WTC11 (cell line): ENCODE results near the gene TMEM59L. TPM values are rescaled to one million over a fixed set of nuclear protein-coding genes. Genes with fewer than 3 reads are reported as not detected.
A peak's percentile ranks its signal among the peaks of the same experiment; 100 is the strongest.

Experiments used
- ATAC-seq: fragments of 200-7000 bp; cut with Tn5 transposase; 2 replicates; pipeline ENCODE4 v1.10.0; 2021; ENCODE audit warnings: mild to moderate bottlenecking, moderate library complexity
- CTCF ChIA-PET: fragments of 300-600 bp; sonication (Branson Sonifier 250); formaldehyde crosslinking; loops from one replicate; lab custom pipeline; 2021; ENCODE audit warnings: antibody characterized with exemption; lab: Charles Lee
- POLR2A ChIA-PET: fragments of 350-600 bp; sonication (Branson Sonifier 250); formaldehyde crosslinking; loops from one replicate; lab custom pipeline; 2021; ENCODE audit warnings: antibody characterized with exemption; lab: Charles Lee
- DNase-seq: peaks from one replicate; pipeline ENCODE4 v3.0.0; 2021; ENCODE audit warnings: low spot score
- H3K27ac Mint-ChIP-seq: 2 replicates; pipeline ENCODE4 v1.8.0; 2021; ENCODE audit warnings: mixed read lengths
- H3K27me3 Mint-ChIP-seq: 2 replicates; pipeline ENCODE4 v1.8.0; 2021; ENCODE audit warnings: low read depth, mild to moderate bottlenecking, moderate library complexity, mixed read lengths
- H3K36me3 Mint-ChIP-seq: 2 replicates; pipeline ENCODE4 v1.8.0; 2021; ENCODE audit warnings: mixed read lengths
- H3K4me1 Mint-ChIP-seq: 2 replicates; pipeline ENCODE4 v1.8.0; 2022; ENCODE audit warnings: mixed read lengths
- H3K4me3 Mint-ChIP-seq: 2 replicates; pipeline ENCODE4 v1.8.0; 2021; ENCODE audit warnings: mild to moderate bottlenecking, moderate library complexity, mixed read lengths
- H3K9me3 Mint-ChIP-seq: 2 replicates; pipeline ENCODE4 v1.8.0; 2021; ENCODE audit warnings: mixed read lengths
- CDX4 ChIP-seq: fragments of 250-450 bp; sonication (Bioruptor Pico); IDR thresholded peaks from 2 replicates; pipeline ENCODE4 v1.9.0; 2021; ENCODE audit warnings: moderate library complexity, mild to moderate bottlenecking, inconsistent platforms, borderline replicate concordance
- E2F5 ChIP-seq: sonication (generic); formaldehyde crosslinking; IDR thresholded peaks from 2 replicates; pipeline ENCODE4 v1.8.1; 2022; ENCODE audit warnings: mild to moderate bottlenecking, moderate library complexity, missing genetic modification reagents
- FOXP1 ChIP-seq: sonication (generic); formaldehyde crosslinking; IDR thresholded peaks from 2 replicates; pipeline ENCODE4 v1.8.0; 2022; ENCODE audit warnings: missing genetic modification reagents, mild to moderate bottlenecking, moderate library complexity, borderline replicate concordance
- GRHL2 ChIP-seq: fragments of 250-450 bp; sonication (Bioruptor Pico); IDR thresholded peaks from 2 replicates; pipeline ENCODE4 v1.8.0; 2022; ENCODE audit warnings: mild to moderate bottlenecking, moderate library complexity; ENCODE audit not compliant: insufficient replicate concordance, severe bottlenecking
- GTF2I ChIP-seq: fragments of 250-450 bp; sonication (Bioruptor Pico); conservative IDR thresholded peaks from 2 replicates; pipeline ENCODE4 v1.4.0; 2021; ENCODE audit warnings: mild to moderate bottlenecking
- JAZF1 ChIP-seq: fragments of 250-450 bp; sonication (Bioruptor Pico); IDR thresholded peaks from 2 replicates; pipeline ENCODE4 v1.9.0; 2021; ENCODE audit warnings: moderate library complexity, mild to moderate bottlenecking, inconsistent platforms
- KAT7 ChIP-seq: sonication (generic); formaldehyde crosslinking; IDR thresholded peaks from 2 replicates; pipeline ENCODE4 v1.8.1; 2023; ENCODE audit warnings: missing genetic modification reagents, mild to moderate bottlenecking, borderline replicate concordance
- NR2C2 ChIP-seq: sonication (generic); formaldehyde crosslinking; IDR thresholded peaks from 2 replicates; pipeline ENCODE4 v1.8.0; 2022; ENCODE audit warnings: mild to moderate bottlenecking, missing genetic modification reagents
- RORB ChIP-seq: fragments of 250-450 bp; sonication (Bioruptor Pico); IDR thresholded peaks from 2 replicates; pipeline ENCODE4 v1.9.0; 2021; ENCODE audit warnings: mild to moderate bottlenecking
- SMAD4 ChIP-seq: sonication (generic); formaldehyde crosslinking; IDR thresholded peaks from 2 replicates; pipeline ENCODE4 v1.8.0; 2022; ENCODE audit warnings: mild to moderate bottlenecking, missing genetic modification reagents
- ZBTB21 ChIP-seq: sonication (generic); formaldehyde crosslinking; IDR thresholded peaks from 2 replicates; pipeline ENCODE4 v1.8.1; 2023; ENCODE audit warnings: mild to moderate bottlenecking, missing genetic modification reagents, borderline replicate concordance
- ZNF281 ChIP-seq: sonication (generic); formaldehyde crosslinking; IDR thresholded peaks from 2 replicates; pipeline ENCODE4 v1.8.0; 2023; ENCODE audit warnings: mild to moderate bottlenecking, missing genetic modification reagents
- ZNF317 ChIP-seq: sonication (generic); formaldehyde crosslinking; IDR thresholded peaks from 2 replicates; pipeline ENCODE4 v1.8.1; 2023; ENCODE audit warnings: low read depth, mild to moderate bottlenecking, moderate library complexity, missing genetic modification reagents, borderline replicate concordance
- total RNA-seq: library from RNA; stranded (reverse); gene quantifications from 3 replicates; pipeline ENCODE4 v1.2.3, GENCODE V29; 2021
- TF ChIP-seq, protein P1 (sequence below): sonication (generic); formaldehyde crosslinking; IDR thresholded peaks from 2 replicates; pipeline ENCODE4 v1.8.0; 2023; ENCODE audit warnings: missing genetic modification reagents, mild to moderate bottlenecking, borderline replicate concordance
- TF ChIP-seq, protein P2 (sequence below): sonication (generic); formaldehyde crosslinking; IDR thresholded peaks from 2 replicates; pipeline ENCODE4 v1.8.1; 2023; ENCODE audit warnings: mild to moderate bottlenecking, missing genetic modification reagents, borderline replicate concordance
- TF ChIP-seq, protein P3 (sequence below): sonication (generic); formaldehyde crosslinking; conservative IDR thresholded peaks from 2 replicates; pipeline ENCODE4 v1.8.1; 2022; ENCODE audit warnings: mild to moderate bottlenecking, missing genetic modification reagents

TMEM59L gene
- total RNA-seq, 1 experiment from 2014 or later: 14.8 TPM

DNA sequence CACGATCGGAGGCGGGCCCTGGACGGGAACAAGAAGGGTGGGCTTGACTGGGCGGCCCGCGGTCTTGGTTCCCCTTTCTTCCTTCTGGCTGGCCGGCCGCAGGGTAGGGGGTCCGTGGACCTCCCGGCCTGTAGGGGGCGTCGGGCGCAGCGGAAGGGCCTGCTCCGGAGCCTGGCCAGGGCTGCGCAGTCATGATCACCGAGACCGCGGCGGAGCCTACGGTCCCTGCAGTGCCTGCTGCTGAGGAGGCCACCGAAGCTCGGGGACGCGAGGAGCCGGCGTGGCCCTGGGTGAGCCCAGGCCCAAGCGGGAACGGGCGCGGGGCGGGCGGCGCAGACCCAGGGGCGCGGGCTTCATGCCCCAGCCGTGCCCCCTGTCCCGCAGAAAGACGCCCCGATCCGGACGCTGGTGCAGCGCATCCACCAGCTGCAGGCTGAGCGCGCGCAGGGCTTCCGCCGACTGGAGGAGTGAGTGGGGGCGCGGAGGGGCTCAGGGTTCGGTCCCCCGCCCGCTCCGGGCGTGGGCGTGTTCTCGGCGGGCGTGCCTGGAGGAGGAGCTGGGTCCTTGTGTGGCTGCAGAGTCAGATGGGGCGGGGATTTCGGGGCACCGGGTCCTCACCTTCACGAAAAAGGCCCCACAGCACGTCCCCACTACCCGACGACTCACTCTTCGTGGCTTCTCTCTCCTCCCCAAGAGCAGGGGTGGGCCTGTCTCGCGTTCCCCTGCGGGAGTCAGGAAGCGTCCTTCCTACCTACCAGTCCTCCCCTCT lies 23.9 kb upstream of the TMEM59L start, which contains the start of gene REX1BD (continued):
- peak; percentile 81; the same call in 1 of the 2 replicates for TF ChIP-seq KAT7
- TF ChIP-seq NR2C2 (CRISPR knock-in tag): 0 out of 2 replicates have a peak, but pooled peaks have one; percentile 39
- no peak for TF ChIP-seq CDX4 (CRISPR knock-in tag)
- no peak for TF ChIP-seq ZNF281 (CRISPR knock-in tag)
- TF ChIP-seq, all 79 proteins: peak for 41

GRCh38 chr19:18589380-18590272 lies 23.0 kb upstream of the TMEM59L start:
- POLR2A ChIA-PET: interaction anchor here (0.6 to 2.5 kb wide), 16 partner anchors 8 to 350 kb away, joined by 3 to 18 read pairs (median 3); partner anchors contain the start of genes KXD1 and UBA52
- Mint-ChIP-seq H3K4me3 (peak overlapping the region; percentile 86), H3K4me1 (peaks cover 33% of the 10 kb centered on the region), H3K36me3 (0 out of 2 replicates have a peak, but pooled peaks cover 3% of the 10 kb centered on the region), H3K27ac (peak overlapping the region; percentile 98), H3K9me3 (0 out of 2 replicates have a peak, but pooled peaks cover 3% of the 10 kb centered on the region), H3K27me3 (peaks cover 5% of the 10 kb centered on the region)
- ATAC-seq (peak; percentile 20), DNase-seq (peak; percentile 82)
- CTCF ChIA-PET: interaction anchor here (0.7 to 4.5 kb wide), 54 partner anchors 9 to 397 kb away, joined by 3 to 39 read pairs (median 4); partner anchors contain the start of genes COPE, CRLF1, DDX49 and ELL
- TF ChIP-seq GTF2I (no peak), ZBTB21 (CRISPR knock-in tag) (no peak), E2F5 (CRISPR knock-in tag) (no peak), FOXP1 (CRISPR knock-in tag) (peak; percentile 90), RORB (CRISPR knock-in tag) (no peak), ZNF317 (CRISPR knock-in tag) (no peak), JAZF1 (CRISPR knock-in tag) (no peak), GRHL2 (CRISPR knock-in tag) (no peak), SMAD4 (CRISPR knock-in tag) (no peak)
- TF ChIP-seq, protein P1, sequence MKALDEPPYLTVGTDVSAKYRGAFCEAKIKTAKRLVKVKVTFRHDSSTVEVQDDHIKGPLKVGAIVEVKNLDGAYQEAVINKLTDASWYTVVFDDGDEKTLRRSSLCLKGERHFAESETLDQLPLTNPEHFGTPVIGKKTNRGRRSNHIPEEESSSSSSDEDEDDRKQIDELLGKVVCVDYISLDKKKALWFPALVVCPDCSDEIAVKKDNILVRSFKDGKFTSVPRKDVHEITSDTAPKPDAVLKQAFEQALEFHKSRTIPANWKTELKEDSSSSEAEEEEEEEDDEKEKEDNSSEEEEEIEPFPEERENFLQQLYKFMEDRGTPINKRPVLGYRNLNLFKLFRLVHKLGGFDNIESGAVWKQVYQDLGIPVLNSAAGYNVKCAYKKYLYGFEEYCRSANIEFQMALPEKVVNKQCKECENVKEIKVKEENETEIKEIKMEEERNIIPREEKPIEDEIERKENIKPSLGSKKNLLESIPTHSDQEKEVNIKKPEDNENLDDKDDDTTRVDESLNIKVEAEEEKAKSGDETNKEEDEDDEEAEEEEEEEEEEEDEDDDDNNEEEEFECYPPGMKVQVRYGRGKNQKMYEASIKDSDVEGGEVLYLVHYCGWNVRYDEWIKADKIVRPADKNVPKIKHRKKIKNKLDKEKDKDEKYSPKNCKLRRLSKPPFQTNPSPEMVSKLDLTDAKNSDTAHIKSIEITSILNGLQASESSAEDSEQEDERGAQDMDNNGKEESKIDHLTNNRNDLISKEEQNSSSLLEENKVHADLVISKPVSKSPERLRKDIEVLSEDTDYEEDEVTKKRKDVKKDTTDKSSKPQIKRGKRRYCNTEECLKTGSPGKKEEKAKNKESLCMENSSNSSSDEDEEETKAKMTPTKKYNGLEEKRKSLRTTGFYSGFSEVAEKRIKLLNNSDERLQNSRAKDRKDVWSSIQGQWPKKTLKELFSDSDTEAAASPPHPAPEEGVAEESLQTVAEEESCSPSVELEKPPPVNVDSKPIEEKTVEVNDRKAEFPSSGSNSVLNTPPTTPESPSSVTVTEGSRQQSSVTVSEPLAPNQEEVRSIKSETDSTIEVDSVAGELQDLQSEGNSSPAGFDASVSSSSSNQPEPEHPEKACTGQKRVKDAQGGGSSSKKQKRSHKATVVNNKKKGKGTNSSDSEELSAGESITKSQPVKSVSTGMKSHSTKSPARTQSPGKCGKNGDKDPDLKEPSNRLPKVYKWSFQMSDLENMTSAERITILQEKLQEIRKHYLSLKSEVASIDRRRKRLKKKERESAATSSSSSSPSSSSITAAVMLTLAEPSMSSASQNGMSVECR (CRISPR knock-in tag): peak; percentile 83
- TF ChIP-seq, protein P2, sequence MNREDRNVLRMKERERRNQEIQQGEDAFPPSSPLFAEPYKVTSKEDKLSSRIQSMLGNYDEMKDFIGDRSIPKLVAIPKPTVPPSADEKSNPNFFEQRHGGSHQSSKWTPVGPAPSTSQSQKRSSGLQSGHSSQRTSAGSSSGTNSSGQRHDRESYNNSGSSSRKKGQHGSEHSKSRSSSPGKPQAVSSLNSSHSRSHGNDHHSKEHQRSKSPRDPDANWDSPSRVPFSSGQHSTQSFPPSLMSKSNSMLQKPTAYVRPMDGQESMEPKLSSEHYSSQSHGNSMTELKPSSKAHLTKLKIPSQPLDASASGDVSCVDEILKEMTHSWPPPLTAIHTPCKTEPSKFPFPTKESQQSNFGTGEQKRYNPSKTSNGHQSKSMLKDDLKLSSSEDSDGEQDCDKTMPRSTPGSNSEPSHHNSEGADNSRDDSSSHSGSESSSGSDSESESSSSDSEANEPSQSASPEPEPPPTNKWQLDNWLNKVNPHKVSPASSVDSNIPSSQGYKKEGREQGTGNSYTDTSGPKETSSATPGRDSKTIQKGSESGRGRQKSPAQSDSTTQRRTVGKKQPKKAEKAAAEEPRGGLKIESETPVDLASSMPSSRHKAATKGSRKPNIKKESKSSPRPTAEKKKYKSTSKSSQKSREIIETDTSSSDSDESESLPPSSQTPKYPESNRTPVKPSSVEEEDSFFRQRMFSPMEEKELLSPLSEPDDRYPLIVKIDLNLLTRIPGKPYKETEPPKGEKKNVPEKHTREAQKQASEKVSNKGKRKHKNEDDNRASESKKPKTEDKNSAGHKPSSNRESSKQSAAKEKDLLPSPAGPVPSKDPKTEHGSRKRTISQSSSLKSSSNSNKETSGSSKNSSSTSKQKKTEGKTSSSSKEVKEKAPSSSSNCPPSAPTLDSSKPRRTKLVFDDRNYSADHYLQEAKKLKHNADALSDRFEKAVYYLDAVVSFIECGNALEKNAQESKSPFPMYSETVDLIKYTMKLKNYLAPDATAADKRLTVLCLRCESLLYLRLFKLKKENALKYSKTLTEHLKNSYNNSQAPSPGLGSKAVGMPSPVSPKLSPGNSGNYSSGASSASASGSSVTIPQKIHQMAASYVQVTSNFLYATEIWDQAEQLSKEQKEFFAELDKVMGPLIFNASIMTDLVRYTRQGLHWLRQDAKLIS: no peak
- TF ChIP-seq, protein P3, sequence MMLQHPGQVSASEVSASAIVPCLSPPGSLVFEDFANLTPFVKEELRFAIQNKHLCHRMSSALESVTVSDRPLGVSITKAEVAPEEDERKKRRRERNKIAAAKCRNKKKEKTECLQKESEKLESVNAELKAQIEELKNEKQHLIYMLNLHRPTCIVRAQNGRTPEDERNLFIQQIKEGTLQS (CRISPR knock-in tag): peak; percentile 13; the same call in 1 of the 2 replicates
